GM12878 (cell line): ENCODE measurements around the gene ACADVL. TPM values are rescaled to one million over a fixed set of nuclear protein-coding genes. Genes with fewer than 3 reads are reported as not detected.

Experiments
- ATAC-seq: fragments of 200-7000 bp; cut with Tn5 transposase; 3 replicates; pipeline ENCODE4 v1.9.1; 2020; ENCODE audit warnings: mild to moderate bottlenecking, moderate library complexity
- BruUV-seq: library from RNA; stranded (reverse); fragments of 400-500 nt; replicated peaks from 2 replicates; lab custom pipeline; 2021; lab: Mats Ljungman, UMichigan
- CTCF ChIA-PET: fragments of 300-600 bp; sonication (Branson Sonifier 250); formaldehyde crosslinking; extraction: SDS; loops from one replicate; lab custom pipeline; 2021; ENCODE audit warnings: inconsistent platforms; lab: Yijun Ruan, JAX
- POLR2A ChIA-PET: fragments of 350-600 bp; formaldehyde crosslinking; extraction: SDS; loops from one replicate; lab custom pipeline; 2021; ENCODE audit warnings: inconsistent platforms; lab: Charles Lee
- RAD21 ChIA-PET: fragments of 300-600 bp; sonication (Branson Sonifier 250); formaldehyde crosslinking; loops from one replicate; lab custom pipeline; 2023; ENCODE audit warnings: antibody characterized with exemption; ENCODE audit not compliant: unreplicated experiment; lab: Charles Lee
- SMC1A ChIA-PET: fragments of 300-600 bp; sonication (Branson Sonifier 250); formaldehyde crosslinking; loops from one replicate; lab custom pipeline; 2023; ENCODE audit not compliant: unreplicated experiment, uncharacterized antibody; lab: Charles Lee
- DNase-seq: peaks from one replicate; pipeline ENCODE4 v3.0.0-alpha.2; 2011; ENCODE audit warnings: low read depth, low spot score
- FAIRE-seq: peaks from 3 replicates; lab custom pipeline; 2011; peaks lifted over from hg19 to GRCh38; lab: Jason Lieb, UNC
- H2AFZ ChIP-seq: 2 replicates; pipeline ENCODE4 v1.6.0; 2011; ENCODE audit warnings: low read depth, low read length, control low read depth; ENCODE audit not compliant: control insufficient read depth
- H3K27ac ChIP-seq: 2 replicates; pipeline ENCODE4 v1.5.1; 2011; ENCODE audit warnings: control low read depth; ENCODE audit not compliant: control insufficient read depth, insufficient read depth
- H3K27me3 ChIP-seq, 2 experiments: replicated peaks in 1 of 2; 2 replicates each; pipeline versions ENCODE4 v1.6.0 to v1.6.1; 2011; ENCODE audit warnings: low read length in 1 of 2; ENCODE audit not compliant: control insufficient read depth in 2 of 2, insufficient read depth in 2 of 2
- H3K36me3 ChIP-seq, 2 experiments: 2 replicates each; pipeline ENCODE4 v1.5.1; 2011; ENCODE audit warnings: low read length in 1 of 2; ENCODE audit not compliant: control insufficient read depth in 2 of 2, insufficient read depth in 2 of 2
- H3K4me1 ChIP-seq: 2 replicates; pipeline ENCODE4 v1.6.1; 2011; ENCODE audit warnings: mild to moderate bottlenecking, low read length, moderate library complexity, mixed read lengths; ENCODE audit not compliant: control insufficient read depth, insufficient read depth
- H3K4me2 ChIP-seq: 2 replicates; pipeline ENCODE4 v1.6.0; 2011; ENCODE audit warnings: control low read depth; ENCODE audit not compliant: control insufficient read depth, insufficient read depth
- H3K4me3 ChIP-seq: fragments of 200-600 bp; sonication (generic); 2 replicates; pipeline ENCODE4 v1.5.1; 2016
- H3K79me2 ChIP-seq: 2 replicates; pipeline ENCODE4 v1.6.0; 2011; ENCODE audit warnings: low read length; ENCODE audit not compliant: control insufficient read depth, insufficient read depth
- H3K9ac ChIP-seq: 2 replicates; pipeline ENCODE4 v1.8.0; 2011; ENCODE audit warnings: low read length, control low read depth, mixed read lengths; ENCODE audit not compliant: control insufficient read depth, insufficient read depth
- H3K9me3 ChIP-seq: replicated peaks from 3 replicates; pipeline ENCODE4 v1.5.1; 2011; ENCODE audit warnings: mild to moderate bottlenecking, low read length; ENCODE audit not compliant: control insufficient read depth, insufficient read depth
- H4K20me1 ChIP-seq: 2 replicates; pipeline ENCODE4 v1.6.0; 2011; ENCODE audit not compliant: control insufficient read depth, insufficient read depth
- ATF3 ChIP-seq: IDR thresholded peaks from 2 replicates; pipeline ENCODE4 v1.6.1; 2011; ENCODE audit warnings: low read depth, mild to moderate bottlenecking, low read length, moderate library complexity, borderline replicate concordance; ENCODE audit errors: extremely low read depth
- CBFB ChIP-seq: IDR thresholded peaks from 2 replicates; pipeline ENCODE4 v1.6.1; 2016; ENCODE audit warnings: antibody characterized with exemption, low read depth
- CREB1 ChIP-seq: IDR thresholded peaks from 2 replicates; pipeline ENCODE4 v1.6.1; 2012; ENCODE audit warnings: low read depth, mild to moderate bottlenecking, inconsistent platforms
- CUX1 ChIP-seq: IDR thresholded peaks from 2 replicates; pipeline ENCODE4 v1.6.1; 2012; ENCODE audit warnings: improper control_type of control experiment, low read depth, low read length; ENCODE audit not compliant: insufficient replicate concordance
- DPF2 ChIP-seq: fragments of 450-650 bp; IDR thresholded peaks from 2 replicates; pipeline ENCODE4 v1.6.1; 2017; ENCODE audit warnings: mild to moderate bottlenecking
- IKZF2 ChIP-seq, 2 experiments: fragments of 450-650 bp; IDR thresholded peaks; 2 replicates each; pipeline ENCODE4 v1.6.1; 2017; ENCODE audit warnings: mild to moderate bottlenecking in 2 of 2, moderate library complexity in 2 of 2
- JUNB ChIP-seq: IDR thresholded peaks from 2 replicates; pipeline ENCODE4 v1.6.1; 2016; ENCODE audit warnings: antibody characterized with exemption, mild to moderate bottlenecking
- POLR2A ChIP-seq: IDR thresholded peaks from 2 replicates; pipeline ENCODE4 v1.6.1; 2011; ENCODE audit warnings: low read depth, mild to moderate bottlenecking, low read length
- POU2F2 ChIP-seq: IDR thresholded peaks from 3 replicates; pipeline ENCODE4 v1.6.1; 2011; ENCODE audit warnings: low read depth, mild to moderate bottlenecking, low read length, borderline replicate concordance
- RB1 ChIP-seq: fragments of 450-650 bp; formaldehyde crosslinking; IDR thresholded peaks from 2 replicates; pipeline ENCODE4 v1.6.1; 2017; ENCODE audit warnings: mild to moderate bottlenecking, borderline replicate concordance
- RELA ChIP-seq: fragments of 450-650 bp; IDR thresholded peaks from 2 replicates; pipeline ENCODE4 v1.8.0; 2014; ENCODE audit warnings: borderline replicate concordance; ENCODE audit not compliant: partially characterized antibody
- SIN3A ChIP-seq: IDR thresholded peaks from 2 replicates; pipeline ENCODE4 v1.6.1; 2012; ENCODE audit warnings: low read depth, low read length, improper control_type of control experiment
- SMC3 ChIP-seq: IDR thresholded peaks from 2 replicates; pipeline ENCODE4 v1.6.1; 2011; ENCODE audit warnings: low read length, improper control_type of control experiment, borderline replicate concordance
- SPI1 ChIP-seq: IDR thresholded peaks from 2 replicates; pipeline ENCODE4 v1.6.1; 2011; ENCODE audit warnings: low read depth, mild to moderate bottlenecking, low read length, moderate library complexity, borderline replicate concordance; ENCODE audit not compliant: insufficient read depth
- TCF12 ChIP-seq: IDR thresholded peaks from 2 replicates; pipeline ENCODE4 v1.6.1; 2011; ENCODE audit warnings: low read depth, mild to moderate bottlenecking, low read length
- YY1 ChIP-seq: IDR thresholded peaks from 2 replicates; pipeline ENCODE4 v1.6.1; 2011; ENCODE audit warnings: low read depth, mild to moderate bottlenecking, low read length
- ZNF217 ChIP-seq: fragments of 450-650 bp; IDR thresholded peaks from 2 replicates; pipeline ENCODE4 v1.6.1; 2017; ENCODE audit warnings: antibody characterized with exemption, mild to moderate bottlenecking
- ZNF384 ChIP-seq: IDR thresholded peaks from 2 replicates; pipeline ENCODE4 v1.6.1; 2012; ENCODE audit warnings: low read depth, mild to moderate bottlenecking, low read length, improper control_type of control experiment, borderline replicate concordance
- WGBS: methylation state at CpG from one replicate; pipeline ENCODE4 v1.1.6; 2016; ENCODE audit warnings: low lambda C conversion rate; ENCODE audit not compliant: insufficient replicate concordance, insufficient coverage; ENCODE audit errors: missing lambda C conversion rate; 5-methylcytosine and 5-hydroxymethylcytosine counted together
- in situ Hi-C: fragments of 300-500 bp; cut with MboI; formaldehyde crosslinking; loops from 9 replicates; pipeline ENCODE4 v1.14.3; 2018; ENCODE audit warnings: mixed read lengths
- intact Hi-C: fragments of 100-400 bp; cut with micrococcal nuclease; formaldehyde crosslinking; loops from one replicate; pipeline ENCODE4 v1.14.2; 2022; ENCODE audit not compliant: unreplicated experiment
- polyA plus RNA-seq, 11 experiments: library from polyadenylated mRNA; depleted of rRNA in 4 of 11; unstranded in 6 of 11; stranded (reverse) in 5 of 11; fragments of >200 nt; fragmentation: Nextera tagmentation in 4 of 11; fragmentation: Illumina TruSeq in 1 of 11; extraction: Ambion mirVana in 4 of 11; extraction: Trizol in 1 of 11; gene quantifications; 1 replicate in 1 of 11; 2 replicates in 10 of 11; pipeline versions ENCODE4 v1.2.1 to v1.2.3, GENCODE V29; 2011 to 2016; ENCODE audit warnings: inconsistent platforms in 2 of 11, missing spikeins in 2 of 11, low read depth in 1 of 11
- total RNA-seq, 4 experiments: library from RNA; depleted of rRNA in 3 of 4; stranded (reverse); fragments of >200 nt in 3 of 4; fragmentation: Illumina TruSeq in 1 of 4; extraction: Trizol in 1 of 4; gene quantifications; 2 replicates each; pipeline versions ENCODE4 v1.2.1 to v1.2.3, GENCODE V29; 2013 to 2021

The ACADVL gene
- total and polyA plus RNA-seq, 10 of the 15 experiments (the other 5 are each of a cell fraction or from before 2014, with no cell fraction given): 25.4 to 232 (median 180) TPM

GRCh38 chr17:7241783-7242716 lies 22.3 kb downstream of the ACADVL start, which contains the start of gene GABARAP:
GABARAP (minus strand) TSS chr17:7242449; CDS start chr17:7242330, 119 bp downstream.
- peak within 1 kb of the TSS; percentile 93 for H3K9ac ChIP-seq
- peak within 1 kb of the TSS; percentile 83 for H3K4me3 ChIP-seq
- no peaks in the 10 kb centered on the region for H4K20me1 ChIP-seq
- peak within 1 kb of the TSS; percentile 73 for H2AFZ ChIP-seq
- H3K4me2 ChIP-seq: peak within 1 kb of the TSS; percentile 94
- CTCF ChIA-PET: interaction anchor here (0.7 to 6.0 kb wide), 8 partner anchors 8 to 196 kb away, joined by 3 to 70 read pairs (median 4); partner anchors contain the start of genes ACADVL and DLG4
- peaks cover 45% of the 10 kb centered on the region for H3K79me2 ChIP-seq
- DNase-seq (peak; percentile 60), ATAC-seq (peak; percentile 39), FAIRE-seq (no peak)
- no TSS peak for BruUV-seq
- peaks cover 16% of the 10 kb centered on the region for H3K4me1 ChIP-seq
- in situ Hi-C loops (no loop called here), intact Hi-C loops (loop anchor here (1.0 to 5.0 kb wide), 2 partner anchors 8 to 65 kb away; partner anchors contain the start of gene EIF5A)
- 1% methylated on average over 61 of the region's 62 CpGs for WGBS
- POLR2A ChIA-PET: interaction anchor here (0.5 to 7.3 kb wide), 12 partner anchors 8 to 203 kb away, joined by 3 to 99 read pairs (median 4); partner anchors contain the start of genes ACADVL, CTDNEP1, DLG4 and DVL2
- peak within 1 kb of the TSS; percentile 67 for H3K27ac ChIP-seq
- SMC1A ChIA-PET: interaction anchor here (1.0 to 4.3 kb wide), 6 partner anchors 8 to 343 kb away, joined by 3 to 34 read pairs (median 4); partner anchors contain the start of genes ACADVL, ACAP1, CTDNEP1 and DLG4
- H3K9me3 ChIP-seq: no peaks in the 10 kb centered on the region
- no peaks in the 10 kb centered on the region for H3K27me3 ChIP-seq
- RAD21 ChIA-PET: interaction anchor here (1.0 to 6.3 kb wide), 7 partner anchors 7 to 109 kb away, joined by 3 to 51 read pairs (median 7); partner anchors contain the start of genes ACADVL, ACAP1, CTDNEP1 and DLG4
- H3K36me3 ChIP-seq: peaks cover 10 to 18% of the 10 kb centered on the region in 2 experiments; a peak in 3 of 4 replicates
- TF ChIP-seq RELA (no peak), RB1 (no peak), SMC3 (no peak), JUNB (no peak; the same call in 1 of the 2 replicates), SIN3A (no peak), ATF3 (0 out of 2 replicates have a peak, but pooled peaks have one; percentile 22), ZNF384 (no peak), CBFB (no peak), TCF12 (0 out of 2 replicates have a peak, but pooled peaks have one; percentile 17), SPI1 (peak; percentile 87), CREB1 (peak; percentile 74; the same call in 1 of the 2 replicates), ZNF217 (peak; percentile 97), POU2F2 (no peak), YY1 (peak; percentile 49; the same call in 1 of the 2 replicates), IKZF2 (IDR thresholded peaks at IDR 0.05) (peak; percentile 19 to 58; a peak in 3 of 4 replicates), CUX1 (no peak), DPF2 (0 out of 2 replicates have a peak, but pooled peaks have one; percentile 68), POLR2A (peak; percentile 53)
